MCF 10A (cell line): Measurements from ENCODE around the gene INPP5D. TPM values are rescaled to one million over a fixed set of nuclear protein-coding genes. Genes with fewer than 3 reads are reported as not detected.

Source experiments
- BruUV-seq: library from RNA; stranded (reverse); fragments of 400-500 nt; replicated peaks from 2 replicates; lab custom pipeline; 2021; lab: Mats Ljungman, UMichigan
- CTCF ChIA-PET: fragments of 300-600 bp; sonication (Branson Sonifier 250); formaldehyde crosslinking; extraction: SDS; loops from one replicate; lab custom pipeline; 2021; ENCODE audit warnings: antibody characterized with exemption, inconsistent platforms; lab: Yijun Ruan, JAX
- POLR2A ChIA-PET: fragments of 300-600, 350-650 bp; sonication (Branson Sonifier 250); formaldehyde crosslinking; extraction: SDS; loops from one replicate; lab custom pipeline; 2020; ENCODE audit warnings: antibody characterized with exemption, inconsistent platforms; lab: Yijun Ruan, JAX
- DNase-seq: peaks from one replicate; pipeline ENCODE4 v3.0.0-alpha.2; 2018; ENCODE audit not compliant: unreplicated experiment
- H3K27ac Mint-ChIP-seq: one replicate; pipeline ENCODE4 v1.8.0; 2022; ENCODE audit warnings: mild to moderate bottlenecking, low read depth, mixed read lengths; ENCODE audit not compliant: unreplicated experiment
- H3K27me3 Mint-ChIP-seq: one replicate; pipeline ENCODE4 v1.8.0; 2022; ENCODE audit warnings: mixed read lengths; ENCODE audit not compliant: insufficient read depth, unreplicated experiment
- H3K36me3 Mint-ChIP-seq: one replicate; pipeline ENCODE4 v1.8.0; 2022; ENCODE audit warnings: mild to moderate bottlenecking, moderate library complexity, mixed read lengths; ENCODE audit not compliant: insufficient read depth, unreplicated experiment
- H3K4me1 Mint-ChIP-seq: one replicate; pipeline ENCODE4 v1.8.0; 2022; ENCODE audit warnings: mixed read lengths; ENCODE audit not compliant: insufficient read depth, unreplicated experiment
- H3K4me3 Mint-ChIP-seq: one replicate; pipeline ENCODE4 v1.8.0; 2022; ENCODE audit warnings: mild to moderate bottlenecking, moderate library complexity, mixed read lengths; ENCODE audit not compliant: unreplicated experiment
- H3K9me3 Mint-ChIP-seq: one replicate; pipeline ENCODE4 v1.8.0; 2022; ENCODE audit warnings: mixed read lengths; ENCODE audit not compliant: unreplicated experiment
- CTCF ChIP-seq: fragments of 200-600 bp; IDR thresholded peaks from one replicate; pipeline ENCODE4 v1.8.0; 2022; ENCODE audit warnings: antibody characterized with exemption, mild to moderate bottlenecking; ENCODE audit not compliant: unreplicated experiment
- intact Hi-C: fragments of 100-400 bp; cut with micrococcal nuclease; formaldehyde crosslinking; loops from 2 replicates; pipeline ENCODE4 v1.14.1; 2022
- total RNA-seq: library from RNA; stranded (reverse); gene quantifications from 2 replicates; pipeline ENCODE4 v1.2.3, GENCODE V29; 2022

Gene INPP5D
- total RNA-seq, 1 experiment from 2014 or later, result 64.9 TPM

- Mint-ChIP-seq H3K9me3 (no peaks in the 10 kb centered on the region), H3K4me3 (no peak overlapping the region), H3K36me3 (no peaks in the 10 kb centered on the region), H3K27ac (no peak overlapping the region), H3K27me3 (no peaks in the 10 kb centered on the region), H3K4me1 (no peaks in the 10 kb centered on the region)
- no peak for DNase-seq
- intact Hi-C loops, result no loop called here
- ChIA-PET CTCF (interaction anchor here (1.0 kb wide), 1 partner anchor 49 kb away, joined by 3 read pairs; no protein-coding TSS in a partner anchor), POLR2A (interaction anchor here (1.1 to 1.5 kb wide), 2 partner anchors 36 to 64 kb away, joined by 3 to 4 read pairs; no protein-coding TSS in a partner anchor)
- TF ChIP-seq CTCF, result no peak
- no TSS peak for BruUV-seq
Measured at GRCh38 chr2:233101816-233102215, 41.7 kb downstream of the INPP5D start.

GRCh38 chr2:233105156-233105895 is 45.2 kb downstream of the INPP5D start:
- H3K4me3 Mint-ChIP-seq, result no peak overlapping the region
- H3K4me1 Mint-ChIP-seq, result peaks cover 6% of the 10 kb centered on the region
- CTCF ChIA-PET, result interaction anchor here (0.5 kb wide), 1 partner anchor 776 kb away, joined by 3 read pairs; no protein-coding TSS in a partner anchor
- BruUV-seq, result no TSS peak
- POLR2A ChIA-PET, result no interaction called here
- no peak overlapping the region for H3K27ac Mint-ChIP-seq
- no peaks in the 10 kb centered on the region for H3K9me3 Mint-ChIP-seq
- H3K36me3 Mint-ChIP-seq, result no peaks in the 10 kb centered on the region
- intact Hi-C loops, result no loop called here
- TF ChIP-seq CTCF, result no peak
- H3K27me3 Mint-ChIP-seq, result peaks cover 18% of the 10 kb centered on the region
- no peak for DNase-seq

GRCh38 chr2:233105930-233106329 is 45.8 kb downstream of the INPP5D start:
- Mint-ChIP-seq H3K4me3 (no peak overlapping the region), H3K27ac (no peak overlapping the region), H3K9me3 (no peaks in the 10 kb centered on the region), H3K36me3 (no peaks in the 10 kb centered on the region), H3K27me3 (peaks cover 18% of the 10 kb centered on the region), H3K4me1 (peaks cover 6% of the 10 kb centered on the region)
- TF ChIP-seq CTCF, result no peak
- DNase-seq, result no peak
- no TSS peak for BruUV-seq
- POLR2A ChIA-PET, result no interaction called here
- CTCF ChIA-PET, result interaction anchor here (0.5 kb wide), 1 partner anchor 777 kb away, joined by 3 read pairs; no protein-coding TSS in a partner anchor
- intact Hi-C loops, result no loop called here

- H3K4me3 Mint-ChIP-seq, result no peak overlapping the region
- CTCF ChIA-PET, result no interaction called here
- TF ChIP-seq CTCF, result no peak
Measured at GRCh38 chr2:233107011-233107410, 46.9 kb downstream of the INPP5D start.

More at GRCh38 chr2:233107011-233107410, 46.9 kb downstream of the INPP5D start:
- intact Hi-C loops, result no loop called here
- no peaks in the 10 kb centered on the region for H3K9me3 Mint-ChIP-seq
- no peak overlapping the region for H3K27ac Mint-ChIP-seq
- DNase-seq, result no peak
- POLR2A ChIA-PET, result no interaction called here
- peaks cover 6% of the 10 kb centered on the region for H3K4me1 Mint-ChIP-seq
- no TSS peak for BruUV-seq
- H3K36me3 Mint-ChIP-seq, result no peaks in the 10 kb centered on the region
- peaks cover 18% of the 10 kb centered on the region for H3K27me3 Mint-ChIP-seq
